NCI-H1105 (cell line): ENCODE data around the gene CRHBP.

Experiments
- DNase-seq: peaks from one replicate; lab custom pipeline; 2025; lab: John Stamatoyannopoulos, UW

Gene CRHBP

GRCh38 chr5:77015938-77016569 is 63.2 kb downstream of the CRHBP start:
- DNase-seq: no peak

DNA sequence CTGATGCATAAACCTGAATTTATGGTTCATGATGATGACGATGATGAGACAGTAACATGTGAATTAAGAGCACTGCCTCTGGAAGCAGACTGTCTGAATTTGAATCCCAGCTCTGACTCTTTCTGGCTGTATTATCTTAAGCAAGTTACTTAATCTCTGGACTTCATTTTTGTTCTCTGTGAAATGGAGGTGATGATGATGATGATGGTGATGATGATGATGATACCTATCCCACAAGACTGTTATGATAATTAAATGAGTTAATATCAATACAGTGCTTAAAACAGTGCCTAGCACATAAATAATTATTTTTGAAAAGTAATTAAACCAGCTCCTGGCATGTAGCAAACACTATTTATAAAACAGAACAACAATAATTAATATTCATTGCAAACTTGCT is 64.1 kb downstream of the CRHBP start:
- DNase-seq: no peak

- DNase-seq: no peak
Measured at GRCh38 chr5:77017668-77018067, 64.8 kb downstream of the CRHBP start.
